Esophagus muscularis mucosa (tissue), 4 donors: ENCODE results near the gene AFMID. TPM values are rescaled to one million over a fixed set of nuclear protein-coding genes. Genes with fewer than 3 reads are reported as not detected.

Source experiments
- DNase-seq: peaks from one replicate; pipeline ENCODE4 v3.0.0-alpha.2; 2017; ENCODE audit errors: extremely low spot score
- H3K27ac ChIP-seq, 4 donors: fragments of 200-600 bp; sonication (generic); replicated peaks in 1 of 4; 1 replicate in 3 of 4; 2 replicates in 1 of 4; pipeline ENCODE4 v1.5.1; 2016 to 2019; ENCODE audit warnings: mild to moderate bottlenecking in 1 of 4
- H3K27me3 ChIP-seq, 4 donors: fragments of 200-600 bp; sonication (generic); one replicate each; pipeline versions ENCODE4 v1.5.1 to v1.6.0; 2016 to 2019
- H3K36me3 ChIP-seq, 4 donors: fragments of 200-600 bp; sonication (generic); one replicate each; pipeline ENCODE4 v1.5.1; 2016 to 2019
- H3K4me1 ChIP-seq, 4 donors: fragments of 200-600 bp; sonication (generic); one replicate each; pipeline ENCODE4 v1.5.1; 2016 to 2019
- H3K4me3 ChIP-seq, 4 donors: fragments of 200-600 bp; sonication (generic); 1 replicate in 2 of 4; 2 replicates in 2 of 4; pipeline ENCODE4 v1.5.1; 2016 to 2019; ENCODE audit warnings: mild to moderate bottlenecking in 4 of 4, moderate library complexity in 1 of 4
- H3K9me3 ChIP-seq, 4 donors: fragments of 200-600 bp; sonication (generic); 1 replicate in 3 of 4; 2 replicates in 1 of 4; pipeline ENCODE4 v1.5.1; 2016 to 2019
- EP300 ChIP-seq: sonication (generic); formaldehyde crosslinking; IDR thresholded peaks from one replicate; pipeline ENCODE4 v1.6.1; 2017; ENCODE audit warnings: antibody characterized with exemption
- POLR2A ChIP-seq: fragments of 450-650 bp; IDR thresholded peaks from one replicate; pipeline ENCODE4 v1.6.1; 2017; ENCODE audit warnings: antibody characterized with exemption, moderate library complexity, mild to moderate bottlenecking, low read depth
- POLR2AphosphoS5 ChIP-seq, 2 donors: sonication (generic); formaldehyde crosslinking; IDR thresholded peaks; one replicate each; pipeline ENCODE4 v1.6.1; 2017; ENCODE audit warnings: antibody characterized with exemption in 2 of 2
- WGBS: methylation state at CpG from one replicate; pipeline ENCODE4 v1.1.5; 2018; 5-methylcytosine and 5-hydroxymethylcytosine counted together
- intact Hi-C: fragments of 100-400 bp; cut with DNase I; formaldehyde crosslinking; loops from one replicate; pipeline ENCODE4 v1.15.1; 2023
- total RNA-seq, 4 donors: library from RNA; depleted of rRNA; stranded (reverse); fragments of >200 nt; gene quantifications; one replicate each; pipeline versions ENCODE4 v1.1.0 to v1.2.1, GENCODE V29; 2016
- TF ChIP-seq, protein P1 (sequence below), 3 experiments: fragments of 200-600 bp in 2 of 3; fragments of 450-650 bp in 1 of 3; sonication (generic) in 2 of 3; IDR thresholded peaks; one replicate each; pipeline ENCODE4 v1.5.1; 2017 to 2019; ENCODE audit warnings: antibody characterized with exemption in 3 of 3, mild to moderate bottlenecking in 2 of 3, moderate library complexity in 1 of 3

AFMID gene
- total RNA-seq, 4 donors from 2014 or later, result 15.7 to 44.3 (median 25.4) TPM

DNA sequence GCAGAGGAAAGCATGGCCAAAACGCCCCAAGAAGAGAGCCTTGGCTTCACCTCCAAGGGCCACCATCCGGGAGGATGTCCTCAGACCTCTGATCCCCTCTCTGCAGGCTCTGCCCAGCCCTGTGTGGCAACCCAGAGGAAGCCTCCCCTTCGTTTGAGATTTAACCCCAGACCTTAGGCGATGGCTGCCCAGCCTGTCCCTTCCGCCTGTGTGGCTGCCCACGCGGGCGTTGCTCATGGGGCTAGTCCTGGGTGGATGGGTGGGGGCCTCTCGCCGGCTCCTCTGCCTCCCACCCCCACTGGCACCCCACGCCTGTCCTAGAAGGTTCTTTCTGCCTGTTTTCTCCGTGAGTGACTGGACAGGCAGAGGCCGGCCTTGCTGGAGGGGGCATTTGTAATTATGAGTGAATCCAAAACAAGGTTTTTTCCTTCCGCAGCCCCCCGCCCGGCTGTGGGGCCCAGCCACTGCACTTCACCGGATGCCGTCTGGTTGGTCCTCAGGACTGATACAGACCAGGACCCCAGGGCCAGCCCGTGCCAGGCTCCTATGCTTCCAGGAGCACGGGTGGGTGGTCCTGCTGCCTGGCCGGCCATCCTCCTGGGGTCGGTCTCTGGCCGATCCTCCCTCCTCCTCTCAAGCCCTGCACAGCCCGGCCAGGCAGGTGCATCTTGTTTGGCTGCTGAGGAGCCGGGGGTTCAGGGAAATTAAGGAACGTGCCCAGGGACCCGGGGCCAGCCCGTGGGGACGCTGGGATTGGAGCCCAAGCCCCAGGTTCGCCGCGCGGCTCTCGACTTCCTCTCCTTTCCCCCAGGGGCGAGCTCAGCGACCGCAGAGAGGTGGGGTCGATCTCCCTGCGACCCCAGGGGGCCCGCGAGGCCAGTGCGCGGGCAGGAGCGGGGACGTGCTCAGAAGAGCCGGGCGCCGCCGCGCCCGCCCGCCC lies 44.1 kb downstream of the AFMID start, which contains the start of gene TMEM235:
Gene TMEM235 (plus strand): TSS at position 636 of the 940 bp plus-strand sequence. CDS start 393 bp downstream, outside the sequence.
- H3K36me3 ChIP-seq, result no peaks in the 10 kb centered on the region
- 61% methylated on average over 13 of the region's 52 CpGs for WGBS
- no peak within 1 kb of the TSS for H3K27ac ChIP-seq
- DNase-seq, result no peak
- peak within 1 kb of the TSS in 1 of 4 donors; percentile 20 for H3K4me3 ChIP-seq
- H3K27me3 ChIP-seq, result peaks cover 0 to 39% (median 22%) of the 10 kb centered on the region in 4 donors
- no peaks in the 10 kb centered on the region for H3K9me3 ChIP-seq
- intact Hi-C loops, result no loop called here
- peaks cover 4 to 12% (median 10%) of the 10 kb centered on the region in 4 donors for H3K4me1 ChIP-seq
- TF ChIP-seq EP300, result no peak
- no peak for TF ChIP-seq POLR2AphosphoS5 (IDR thresholded peaks at IDR 0.05)
- TF ChIP-seq POLR2A, result no peak
- TF ChIP-seq, protein P1, sequence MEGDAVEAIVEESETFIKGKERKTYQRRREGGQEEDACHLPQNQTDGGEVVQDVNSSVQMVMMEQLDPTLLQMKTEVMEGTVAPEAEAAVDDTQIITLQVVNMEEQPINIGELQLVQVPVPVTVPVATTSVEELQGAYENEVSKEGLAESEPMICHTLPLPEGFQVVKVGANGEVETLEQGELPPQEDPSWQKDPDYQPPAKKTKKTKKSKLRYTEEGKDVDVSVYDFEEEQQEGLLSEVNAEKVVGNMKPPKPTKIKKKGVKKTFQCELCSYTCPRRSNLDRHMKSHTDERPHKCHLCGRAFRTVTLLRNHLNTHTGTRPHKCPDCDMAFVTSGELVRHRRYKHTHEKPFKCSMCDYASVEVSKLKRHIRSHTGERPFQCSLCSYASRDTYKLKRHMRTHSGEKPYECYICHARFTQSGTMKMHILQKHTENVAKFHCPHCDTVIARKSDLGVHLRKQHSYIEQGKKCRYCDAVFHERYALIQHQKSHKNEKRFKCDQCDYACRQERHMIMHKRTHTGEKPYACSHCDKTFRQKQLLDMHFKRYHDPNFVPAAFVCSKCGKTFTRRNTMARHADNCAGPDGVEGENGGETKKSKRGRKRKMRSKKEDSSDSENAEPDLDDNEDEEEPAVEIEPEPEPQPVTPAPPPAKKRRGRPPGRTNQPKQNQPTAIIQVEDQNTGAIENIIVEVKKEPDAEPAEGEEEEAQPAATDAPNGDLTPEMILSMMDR (IDR thresholded peaks at IDR 0.05), result no peak

DNA sequence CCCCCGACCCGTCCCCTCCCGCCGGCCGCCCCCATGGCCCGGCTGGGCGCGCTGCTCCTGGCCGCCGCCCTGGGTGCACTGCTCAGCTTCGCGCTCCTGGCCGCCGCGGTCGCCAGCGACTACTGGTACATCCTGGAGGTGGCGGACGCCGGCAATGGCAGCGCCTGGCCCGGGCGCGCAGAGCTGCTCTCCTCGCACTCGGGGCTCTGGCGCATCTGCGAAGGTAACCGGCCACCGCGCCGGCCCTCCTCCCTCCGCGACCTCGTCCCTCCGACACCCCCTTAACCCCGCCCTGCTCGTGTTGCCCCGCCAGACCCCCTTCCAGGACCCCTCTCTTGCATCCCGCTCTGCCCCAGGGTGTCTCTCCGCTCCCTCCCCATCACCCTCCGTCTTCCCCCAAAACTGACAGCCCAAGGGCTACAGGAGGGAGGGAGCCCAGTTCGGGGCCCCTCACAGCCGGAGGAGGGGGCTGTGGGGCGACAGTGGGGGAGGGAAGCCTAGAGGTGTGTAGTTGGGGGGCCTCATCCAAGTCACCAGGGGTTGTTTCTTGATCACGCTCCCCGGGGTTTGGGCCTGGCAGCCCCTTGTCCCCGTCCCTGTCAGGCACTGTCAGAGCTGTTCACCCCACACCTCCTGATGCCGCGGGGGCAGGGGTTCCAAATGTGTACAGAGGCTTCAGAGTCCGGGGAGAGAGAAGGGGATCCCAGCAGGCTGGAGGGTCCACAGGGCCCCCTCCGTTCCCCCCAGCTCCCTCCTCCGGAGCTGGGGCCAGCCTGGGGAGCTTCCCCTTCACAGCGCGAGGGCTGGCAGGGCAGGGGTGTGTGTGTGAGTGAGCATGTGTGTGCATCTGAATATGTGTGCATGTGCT lies 45.1 kb downstream of the AFMID start:
- 20% methylated on average over 33 of the region's 55 CpGs for WGBS
- Histone ChIP-seq H3K36me3 (no peaks in the 10 kb centered on the region), H3K27me3 (peaks cover 0 to 39% (median 22%) of the 10 kb centered on the region in 4 donors), H3K27ac (no peak overlapping the region), H3K9me3 (no peaks in the 10 kb centered on the region), H3K4me1 (peaks cover 4 to 14% (median 12%) of the 10 kb centered on the region in 4 donors), H3K4me3 (peak overlapping the region in 1 of 4 donors; percentile 20)
- intact Hi-C loops, result no loop called here
- DNase-seq, result no peak
- TF ChIP-seq EP300, result no peak
- no peak for TF ChIP-seq POLR2A
- TF ChIP-seq, protein P1 (IDR thresholded peaks at IDR 0.05), result no peak
- no peak for TF ChIP-seq POLR2AphosphoS5 (IDR thresholded peaks at IDR 0.05)

DNA sequence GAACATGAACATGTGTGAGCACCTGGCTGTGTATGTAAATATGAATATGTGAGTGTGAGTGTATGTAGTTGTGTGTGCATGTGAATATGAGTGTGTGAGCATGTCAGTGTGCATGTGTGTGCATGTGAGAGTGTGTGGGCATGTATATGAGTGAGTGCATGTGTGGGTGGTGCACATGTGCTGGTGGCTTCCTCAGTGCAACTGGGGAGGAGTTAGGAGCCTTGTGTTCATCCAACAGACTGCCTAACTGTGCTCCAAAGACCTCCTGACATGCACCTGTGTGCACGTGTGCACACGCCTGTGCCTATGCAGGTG lies 45.7 kb downstream of the AFMID start:
- no peak for DNase-seq
- Histone ChIP-seq H3K4me3 (no peak overlapping the region), H3K36me3 (no peaks in the 10 kb centered on the region), H3K27me3 (peaks cover 0 to 39% (median 22%) of the 10 kb centered on the region in 4 donors), H3K9me3 (no peaks in the 10 kb centered on the region), H3K27ac (no peak overlapping the region), H3K4me1 (peaks cover 4 to 18% (median 12%) of the 10 kb centered on the region in 4 donors)
- WGBS, result 88% methylated on average over 2 of the region's 2 CpGs
- intact Hi-C loops, result no loop called here
- TF ChIP-seq, protein P1 (IDR thresholded peaks at IDR 0.05), result no peak
- TF ChIP-seq EP300 (no peak), POLR2A (no peak)

DNA sequence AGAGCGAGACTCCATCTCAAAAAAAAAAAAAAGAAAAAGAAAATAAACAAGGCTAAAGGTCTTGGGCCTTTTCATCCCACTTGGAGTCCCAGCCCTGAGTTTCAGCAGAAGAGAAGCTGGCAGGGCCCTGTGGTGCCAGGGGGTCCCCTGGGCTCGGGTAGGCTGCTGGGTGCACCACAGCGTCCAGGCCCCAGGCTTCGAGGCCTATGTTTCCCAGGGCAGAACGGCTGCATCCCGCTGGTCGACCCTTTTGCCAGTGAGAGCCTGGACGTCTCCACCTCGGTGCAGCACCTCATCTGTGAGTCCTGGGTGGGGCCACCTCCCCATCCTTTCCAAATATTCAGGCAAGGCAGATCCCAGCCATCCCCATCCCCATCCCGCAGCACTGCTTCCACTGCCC lies 46.5 kb downstream of the AFMID start:
- Histone ChIP-seq H3K4me1 (peaks cover 4 to 18% (median 12%) of the 10 kb centered on the region in 4 donors), H3K9me3 (no peaks in the 10 kb centered on the region), H3K36me3 (no peaks in the 10 kb centered on the region), H3K27me3 (peaks cover 0 to 39% (median 22%) of the 10 kb centered on the region in 4 donors), H3K4me3 (no peak overlapping the region), H3K27ac (no peak overlapping the region)
- intact Hi-C loops, result no loop called here
- DNase-seq, result no peak
- WGBS, result 91% methylated on average over 10 of the region's 10 CpGs
- TF ChIP-seq, protein P1 (IDR thresholded peaks at IDR 0.05), result no peak
- TF ChIP-seq EP300, result no peak
- TF ChIP-seq POLR2AphosphoS5 (IDR thresholded peaks at IDR 0.05), result no peak
- TF ChIP-seq POLR2A, result no peak
